Colonic mucosa (tissue), 4 donors: ENCODE measurements around the gene WBP2. TPM values are rescaled to one million over a fixed set of nuclear protein-coding genes. Genes with fewer than 3 reads are reported as not detected.

ENCODE experiments used
- DNase-seq: peaks from one replicate; pipeline ENCODE4 v3.0.0-alpha.2; 2020
- H3K27ac ChIP-seq: fragments of 200-600 bp; one replicate; pipeline ENCODE4 v1.8.0; 2021
- H3K27me3 ChIP-seq: fragments of 200-600 bp; one replicate; pipeline ENCODE4 v1.8.0; 2021
- H3K36me3 ChIP-seq: fragments of 200-600 bp; one replicate; pipeline ENCODE4 v1.8.0; 2021
- H3K4me1 ChIP-seq: fragments of 200-600 bp; one replicate; pipeline ENCODE4 v1.8.0; 2021; ENCODE audit warnings: mild to moderate bottlenecking
- H3K4me3 ChIP-seq: fragments of 200-600 bp; one replicate; pipeline ENCODE4 v1.8.0; 2021
- H3K9ac ChIP-seq, 2 donors: one replicate each; pipeline ENCODE4 v1.7.0; 2013; ENCODE audit warnings: control low read depth in 2 of 2, low read depth in 2 of 2, low read length in 2 of 2
- H3K9me3 ChIP-seq: fragments of 200-600 bp; one replicate; pipeline ENCODE4 v1.8.0; 2021
- intact Hi-C: fragments of 100-400 bp; cut with DNase I; formaldehyde crosslinking; loops from one replicate; pipeline ENCODE4 v1.14.1; 2022
- total RNA-seq, 2 donors: library from RNA; stranded (reverse); fragmentation: NEBNext Ultra II Directional in 1 of 2; extraction: Animal tissue kit (Norgen Biotek cat#: 25700) in 1 of 2; gene quantifications; one replicate each; pipeline ENCODE4 v1.2.1, GENCODE V29; 2021
- TF ChIP-seq, protein P1 (sequence below): fragments of 200-600 bp; IDR thresholded peaks from one replicate; pipeline ENCODE4 v1.8.0; 2022; ENCODE audit warnings: antibody characterized with exemption, mild to moderate bottlenecking
- donor health status: healthy.
- donor health status: DM: no; HTN: no; CAD: no.
- donor health status: DM: no; HTN: no; CAD: no.

The WBP2 gene
- total RNA-seq, 2 donors from 2014 or later = 69.8 to 102 TPM

DNA sequence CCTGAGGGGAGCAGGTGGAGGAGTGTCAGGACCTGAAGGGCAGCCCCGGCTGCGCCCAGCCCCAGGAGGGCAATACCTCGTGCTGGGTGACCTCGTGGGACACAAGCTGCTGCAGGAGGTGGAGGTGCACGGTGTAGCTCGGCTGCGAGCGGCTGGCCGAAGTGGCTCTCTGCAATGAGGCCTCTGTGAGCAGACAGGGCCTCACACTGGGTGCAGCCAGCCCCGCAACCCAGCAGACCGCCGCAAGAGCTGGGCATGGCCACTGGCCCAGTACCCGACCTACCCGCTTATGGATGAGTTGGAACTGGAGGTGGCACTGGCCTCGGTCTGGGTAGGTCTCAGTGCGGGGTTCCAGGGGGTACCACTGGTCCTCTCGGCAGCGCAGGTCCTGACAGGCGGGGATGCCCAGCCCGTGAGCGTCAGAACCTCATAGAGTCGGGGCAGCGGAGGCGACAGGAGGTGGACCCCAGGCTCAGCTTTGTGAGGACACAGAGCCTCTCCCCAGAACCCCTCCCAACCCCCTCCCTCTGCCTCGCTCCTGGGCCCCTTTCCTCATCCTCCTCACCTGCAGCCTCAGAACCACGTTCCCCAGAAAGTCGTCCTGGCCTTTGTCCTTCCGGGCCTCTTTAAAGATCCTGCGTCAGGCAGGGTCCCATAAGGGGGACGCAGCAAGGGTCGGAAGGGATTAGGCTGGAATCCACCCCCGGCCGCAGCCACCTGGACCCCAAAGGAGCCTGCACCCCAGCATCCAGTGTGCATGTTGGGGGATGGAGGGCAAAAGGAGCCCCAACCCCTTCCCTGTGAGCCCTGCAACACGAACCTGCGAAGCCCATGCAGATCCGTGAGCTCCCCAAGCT lies 15.0 kb downstream of the WBP2 start:
- Histone ChIP-seq H3K27me3 (no peaks in the 10 kb centered on the region), H3K9me3 (no peaks in the 10 kb centered on the region), H3K9ac (no peak overlapping the region), H3K27ac (no peak overlapping the region), H3K4me3 (no peak overlapping the region), H3K36me3 (no peaks in the 10 kb centered on the region), H3K4me1 (peaks cover 5% of the 10 kb centered on the region)
- TF ChIP-seq, protein P1, sequence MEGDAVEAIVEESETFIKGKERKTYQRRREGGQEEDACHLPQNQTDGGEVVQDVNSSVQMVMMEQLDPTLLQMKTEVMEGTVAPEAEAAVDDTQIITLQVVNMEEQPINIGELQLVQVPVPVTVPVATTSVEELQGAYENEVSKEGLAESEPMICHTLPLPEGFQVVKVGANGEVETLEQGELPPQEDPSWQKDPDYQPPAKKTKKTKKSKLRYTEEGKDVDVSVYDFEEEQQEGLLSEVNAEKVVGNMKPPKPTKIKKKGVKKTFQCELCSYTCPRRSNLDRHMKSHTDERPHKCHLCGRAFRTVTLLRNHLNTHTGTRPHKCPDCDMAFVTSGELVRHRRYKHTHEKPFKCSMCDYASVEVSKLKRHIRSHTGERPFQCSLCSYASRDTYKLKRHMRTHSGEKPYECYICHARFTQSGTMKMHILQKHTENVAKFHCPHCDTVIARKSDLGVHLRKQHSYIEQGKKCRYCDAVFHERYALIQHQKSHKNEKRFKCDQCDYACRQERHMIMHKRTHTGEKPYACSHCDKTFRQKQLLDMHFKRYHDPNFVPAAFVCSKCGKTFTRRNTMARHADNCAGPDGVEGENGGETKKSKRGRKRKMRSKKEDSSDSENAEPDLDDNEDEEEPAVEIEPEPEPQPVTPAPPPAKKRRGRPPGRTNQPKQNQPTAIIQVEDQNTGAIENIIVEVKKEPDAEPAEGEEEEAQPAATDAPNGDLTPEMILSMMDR = no peak
- intact Hi-C loops = no loop called here
- no peak for DNase-seq

DNA sequence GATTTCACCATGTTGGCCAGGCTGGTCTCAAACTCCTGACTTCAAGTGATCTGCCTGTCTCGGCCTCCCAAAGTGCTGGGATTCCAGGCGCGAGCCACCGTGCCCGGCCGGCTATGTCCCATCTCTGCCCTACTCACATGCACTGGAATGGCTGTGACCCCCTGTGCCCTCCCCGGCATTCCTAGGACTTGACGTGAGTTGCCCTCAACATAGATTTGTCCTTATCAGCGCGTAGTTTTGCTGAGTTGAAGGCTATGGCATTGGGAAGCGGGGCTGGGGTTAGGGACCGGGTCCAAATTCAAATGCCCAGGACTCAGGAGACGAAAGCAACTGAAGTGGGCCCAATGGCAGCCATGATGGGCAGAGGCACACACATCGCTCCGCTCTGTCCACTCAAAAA lies 16.7 kb downstream of the WBP2 start:
- no peaks in the 10 kb centered on the region for H3K4me1 ChIP-seq
- TF ChIP-seq, protein P1 = no peak
- no peak overlapping the region for H3K9ac ChIP-seq
- H3K4me3 ChIP-seq = no peak overlapping the region
- no peaks in the 10 kb centered on the region for H3K27me3 ChIP-seq
- no peaks in the 10 kb centered on the region for H3K36me3 ChIP-seq
- intact Hi-C loops = no loop called here
- no peak for DNase-seq
- no peaks in the 10 kb centered on the region for H3K9me3 ChIP-seq
- no peak overlapping the region for H3K27ac ChIP-seq

DNA sequence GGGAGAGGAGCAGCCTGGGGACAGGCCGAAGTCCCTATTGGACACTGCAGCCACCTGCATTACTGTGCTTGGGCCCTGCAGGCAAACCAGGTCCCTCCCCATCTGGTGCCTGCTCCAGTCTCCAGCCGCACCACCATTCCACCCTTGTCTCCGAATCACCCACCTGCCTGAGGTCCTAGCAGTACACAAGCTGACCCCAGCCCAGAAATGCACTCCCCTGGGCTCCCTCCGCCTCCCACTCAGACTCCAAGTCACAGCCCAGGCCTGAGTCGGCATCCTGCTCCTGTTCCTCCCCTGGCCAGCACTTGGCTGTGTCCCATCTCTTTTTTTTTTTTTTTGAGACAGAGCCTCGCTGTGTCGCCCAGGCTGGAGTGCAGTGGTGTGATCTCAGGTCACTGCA lies 17.2 kb downstream of the WBP2 start:
- no peaks in the 10 kb centered on the region for H3K9me3 ChIP-seq
- intact Hi-C loops = no loop called here
- TF ChIP-seq, protein P1 = no peak
- no peak for DNase-seq
- H3K27me3 ChIP-seq = no peaks in the 10 kb centered on the region
- no peaks in the 10 kb centered on the region for H3K4me1 ChIP-seq
- H3K36me3 ChIP-seq = no peaks in the 10 kb centered on the region
- no peak overlapping the region for H3K27ac ChIP-seq
- H3K9ac ChIP-seq = no peak overlapping the region
- H3K4me3 ChIP-seq = no peak overlapping the region

DNA sequence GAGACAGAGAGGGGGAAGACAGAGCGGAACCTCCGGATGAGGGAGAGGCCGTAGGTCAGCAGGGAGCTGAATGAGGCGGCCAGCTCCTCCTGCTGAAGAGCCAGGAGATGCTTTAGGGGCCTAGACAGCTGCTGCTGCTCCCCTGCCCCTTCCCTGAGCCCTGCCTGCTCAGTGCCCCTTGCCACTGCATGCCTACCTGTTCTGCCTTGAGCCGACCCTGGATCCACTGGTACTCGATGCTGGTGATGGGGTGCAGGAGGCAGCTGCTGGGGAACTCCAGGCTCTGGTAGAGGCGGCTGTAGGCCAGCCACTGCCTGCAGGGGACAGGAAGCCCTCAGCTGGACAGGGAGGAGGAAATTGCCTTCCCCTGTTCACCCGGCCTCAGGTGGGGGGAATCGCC lies 18.5 kb downstream of the WBP2 start:
- DNase-seq = no peak
- H3K9ac ChIP-seq = no peak overlapping the region
- no peaks in the 10 kb centered on the region for H3K4me1 ChIP-seq
- intact Hi-C loops = no loop called here
- no peaks in the 10 kb centered on the region for H3K36me3 ChIP-seq
- TF ChIP-seq, protein P1 = no peak
- H3K4me3 ChIP-seq = no peak overlapping the region
- H3K27me3 ChIP-seq = no peaks in the 10 kb centered on the region
- no peak overlapping the region for H3K27ac ChIP-seq
- no peaks in the 10 kb centered on the region for H3K9me3 ChIP-seq

DNA sequence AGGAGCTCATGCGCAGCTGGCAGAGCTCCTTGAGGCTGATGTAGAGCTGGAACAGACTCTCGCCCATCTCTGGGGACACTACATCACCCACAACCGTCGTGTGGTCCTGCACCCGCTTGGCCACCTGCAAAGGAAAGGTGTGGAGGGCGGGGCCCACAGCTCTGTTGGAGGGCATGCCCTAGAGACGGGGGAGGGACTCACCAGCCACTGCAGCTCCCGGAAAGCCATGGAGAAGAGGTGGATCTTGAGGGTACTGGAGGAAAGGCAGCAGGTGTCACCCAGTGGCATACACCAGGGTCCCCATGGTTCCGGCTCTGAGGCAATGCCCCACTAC lies 19.5 kb downstream of the WBP2 start:
- DNase-seq = no peak
- no peak overlapping the region for H3K4me3 ChIP-seq
- no peak overlapping the region for H3K27ac ChIP-seq

More for the DNA sequence above, 19.5 kb downstream of the WBP2 start:
- Histone ChIP-seq H3K9me3 (no peaks in the 10 kb centered on the region), H3K36me3 (no peaks in the 10 kb centered on the region), H3K4me1 (no peaks in the 10 kb centered on the region), H3K27me3 (no peaks in the 10 kb centered on the region), H3K9ac (no peak overlapping the region)
- intact Hi-C loops = no loop called here
- TF ChIP-seq, protein P1 = no peak
